ENCODE results near the gene WDR91.
"Not testable (repeated sequence)": the region's sequence is repeated elsewhere in the genome, so short reads cannot be mapped to it uniquely, and the experiment has no call there.

WDR91 gene

DNA sequence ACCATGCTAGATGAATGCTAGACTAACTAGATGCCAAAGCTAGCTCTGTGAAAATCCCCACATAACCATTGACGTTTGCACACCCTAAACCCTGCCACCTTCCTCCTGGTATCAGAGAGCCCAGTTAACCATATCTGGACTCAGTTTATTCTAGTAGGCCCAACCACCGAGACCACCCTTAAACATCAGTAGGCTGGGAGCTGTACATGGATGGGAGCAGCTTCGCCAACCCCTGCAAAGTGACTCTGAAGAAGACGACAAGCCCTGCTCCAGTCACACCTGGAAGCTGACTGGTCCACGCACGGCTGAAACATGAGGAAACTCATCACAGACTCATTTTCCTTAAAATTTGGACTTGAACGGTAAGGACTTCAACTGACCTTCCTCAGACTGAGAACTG, 36.4 kb downstream of the WDR91 start:
- DNase-seq, result no peak

DNA sequence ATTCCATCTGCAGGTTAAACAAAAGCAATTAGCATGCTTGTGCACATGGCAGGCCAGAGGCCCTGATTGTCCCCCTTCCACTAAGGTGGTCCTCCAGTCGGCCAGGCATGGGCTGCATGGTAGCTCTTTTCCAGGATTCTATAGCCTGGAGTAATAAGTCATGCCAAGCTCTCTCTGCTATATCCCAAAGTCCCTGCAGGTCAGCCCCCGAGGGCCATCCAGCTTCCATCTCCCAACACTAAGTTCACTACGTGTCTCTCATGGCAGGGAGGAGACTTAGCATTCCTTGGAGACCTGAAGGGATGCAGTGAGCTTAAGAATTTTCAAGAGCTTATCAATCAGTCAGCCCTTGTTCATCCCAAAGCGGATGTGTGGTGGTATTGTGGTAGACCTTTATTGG, 37.4 kb downstream of the WDR91 start:
- DNase-seq, result not testable (repeated sequence)

DNA sequence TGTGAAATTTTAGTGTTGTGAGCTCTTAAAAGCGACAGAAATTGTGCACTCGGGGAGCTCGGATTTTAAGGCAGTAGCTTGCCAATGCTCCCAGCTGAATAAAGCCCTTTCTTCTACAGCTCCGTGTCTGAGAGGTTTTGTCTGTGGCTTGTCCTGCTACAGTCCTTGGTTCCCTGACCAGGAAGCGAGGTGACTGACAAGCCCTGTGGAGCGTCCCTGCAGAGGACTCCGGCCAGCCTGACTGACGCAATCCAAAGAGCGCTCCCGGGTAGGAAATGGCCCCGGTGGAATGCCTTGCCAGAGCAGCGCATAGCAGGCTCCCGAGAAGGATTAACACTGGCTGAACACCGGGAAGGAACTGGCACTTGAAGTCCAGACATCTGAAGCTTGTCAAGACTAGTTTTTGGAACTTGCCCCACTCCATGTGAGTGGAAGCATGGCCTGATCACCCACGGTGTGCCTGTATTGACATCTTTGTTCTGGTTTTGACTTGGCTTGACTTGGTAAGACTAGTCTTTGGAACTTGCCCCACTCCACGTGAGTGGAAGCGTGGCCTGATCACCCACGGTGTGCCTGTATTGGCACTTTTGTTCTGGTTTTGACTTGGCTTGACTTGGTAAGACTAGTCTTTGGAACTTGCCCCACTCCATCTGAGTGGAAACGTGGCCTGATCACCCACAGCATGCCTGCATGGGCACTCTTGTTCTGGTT, 39.6 kb downstream of the WDR91 start:
- not testable (repeated sequence) for DNase-seq

DNA sequence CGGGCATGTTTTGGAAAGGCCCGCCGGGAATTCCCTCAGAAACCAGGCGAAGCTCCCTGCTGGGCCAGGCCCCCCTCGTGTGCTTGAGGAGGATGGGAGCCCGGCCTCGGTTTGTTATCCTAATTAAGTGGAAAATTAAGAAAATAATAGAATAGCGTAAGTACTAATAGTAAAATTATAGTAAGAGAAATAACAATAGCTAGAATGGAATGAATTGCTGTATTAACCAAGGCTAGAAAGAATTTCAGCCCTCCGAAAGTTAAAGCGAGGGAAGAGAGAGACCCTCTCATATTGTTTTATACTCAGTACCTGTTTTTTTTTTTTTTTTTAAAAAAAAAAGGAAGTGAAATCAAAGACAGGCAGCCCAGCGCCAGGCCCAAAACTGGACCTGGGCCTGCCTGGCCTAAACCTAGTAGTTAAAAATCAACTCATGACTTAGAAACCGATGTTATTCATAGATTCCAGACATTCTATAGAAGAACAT, 40.3 kb downstream of the WDR91 start:
- DNase-seq, result not testable (repeated sequence)

DNA sequence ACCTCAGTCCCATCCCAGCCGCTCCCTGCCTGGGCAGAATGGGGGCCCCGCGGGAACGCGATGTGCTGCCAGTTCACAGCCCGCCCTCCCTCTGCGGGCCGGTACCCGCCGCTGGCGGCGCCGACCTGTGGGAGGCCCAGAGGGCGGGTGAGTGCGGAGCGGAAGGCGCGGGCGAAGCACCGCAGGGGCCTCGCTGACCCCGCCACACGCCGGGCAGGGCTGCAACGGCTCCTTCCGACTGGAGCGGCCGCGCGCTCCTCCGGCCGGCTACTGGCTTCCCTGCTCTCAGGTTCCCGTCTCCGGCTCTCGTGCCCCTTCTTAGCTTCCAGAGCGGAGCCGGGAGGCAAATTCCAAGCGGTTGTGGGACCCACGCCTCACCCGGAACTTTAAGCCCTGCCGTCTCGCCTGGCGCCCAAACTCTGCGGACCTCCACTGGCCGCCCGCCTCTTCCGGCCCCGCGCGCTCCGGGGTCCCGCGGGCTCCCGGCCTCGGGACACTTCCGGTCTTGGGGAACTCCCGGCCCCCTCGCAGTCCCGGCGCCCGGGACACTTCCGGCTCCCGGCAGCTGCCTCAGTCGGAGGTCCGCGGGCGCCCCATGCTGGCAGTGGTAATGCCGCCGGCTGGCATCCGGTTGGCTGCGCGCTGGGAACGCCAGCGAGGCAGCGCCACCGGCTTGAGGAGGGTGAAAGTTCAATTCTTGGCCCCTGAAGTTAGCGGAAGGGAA, 40.9 kb downstream of the WDR91 start, which contains the start of gene CYREN:
Gene CYREN (minus strand): TSS at position 434 of the 724 bp plus-strand sequence. CDS start 1,785 bp downstream, outside the sequence.
- peak; percentile 96 for DNase-seq

DNA sequence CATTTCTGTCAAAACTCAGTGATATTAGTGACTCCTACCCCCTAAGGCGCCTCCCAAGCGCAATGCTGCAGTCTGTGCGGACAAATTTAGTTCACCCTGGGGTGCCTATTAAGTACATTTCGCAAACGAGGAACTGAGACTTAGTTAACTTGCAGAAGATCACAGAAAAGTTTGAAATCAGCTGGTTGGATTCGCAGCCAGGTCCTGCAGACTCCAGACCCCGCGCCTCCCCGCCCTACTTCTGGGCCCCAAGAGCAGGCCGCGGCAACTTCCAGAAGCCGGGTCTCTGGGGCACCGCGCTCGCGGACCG, 41.4 kb downstream of the WDR91 start:
- no peak for DNase-seq

DNA sequence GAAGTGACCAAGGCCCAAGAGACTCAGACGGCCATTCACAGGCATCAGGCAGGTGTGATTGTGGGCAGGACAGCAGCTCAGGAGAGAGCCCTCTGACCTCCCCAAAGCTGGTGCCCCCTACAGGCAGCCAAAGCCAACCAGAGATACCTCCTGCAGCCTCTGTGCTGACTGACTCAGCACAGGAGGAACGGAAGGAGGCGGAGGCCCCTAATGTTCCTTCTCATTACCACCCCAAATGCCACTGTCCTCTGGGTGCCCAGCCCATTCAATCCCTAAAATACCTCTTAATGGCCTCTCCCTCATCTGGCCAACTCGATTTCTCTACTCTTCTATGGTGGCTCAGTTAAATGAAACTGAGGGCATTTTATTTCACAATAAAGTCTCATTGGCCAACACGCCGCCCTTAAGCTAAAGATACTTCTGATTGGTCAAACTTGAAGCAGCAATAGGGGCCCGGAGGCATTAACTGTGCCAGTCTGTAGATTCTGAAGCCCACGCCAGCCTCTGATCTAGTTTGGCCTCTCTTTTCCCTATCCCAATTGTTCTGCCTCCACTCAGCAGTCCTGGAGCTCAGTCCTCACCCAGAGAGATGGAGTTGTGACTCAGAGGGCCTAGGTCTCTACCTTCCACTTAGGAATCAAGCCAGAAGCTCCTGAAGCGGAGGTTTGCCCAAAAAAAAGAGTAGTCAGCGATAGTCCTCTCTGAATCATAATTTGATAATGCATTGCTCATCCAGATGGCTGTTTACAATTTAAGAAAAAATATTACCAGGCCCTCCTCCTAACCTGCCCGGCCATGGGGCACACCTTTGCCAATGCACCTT, 42.0 kb downstream of the WDR91 start:
- peak; percentile 80 for DNase-seq

DNA sequence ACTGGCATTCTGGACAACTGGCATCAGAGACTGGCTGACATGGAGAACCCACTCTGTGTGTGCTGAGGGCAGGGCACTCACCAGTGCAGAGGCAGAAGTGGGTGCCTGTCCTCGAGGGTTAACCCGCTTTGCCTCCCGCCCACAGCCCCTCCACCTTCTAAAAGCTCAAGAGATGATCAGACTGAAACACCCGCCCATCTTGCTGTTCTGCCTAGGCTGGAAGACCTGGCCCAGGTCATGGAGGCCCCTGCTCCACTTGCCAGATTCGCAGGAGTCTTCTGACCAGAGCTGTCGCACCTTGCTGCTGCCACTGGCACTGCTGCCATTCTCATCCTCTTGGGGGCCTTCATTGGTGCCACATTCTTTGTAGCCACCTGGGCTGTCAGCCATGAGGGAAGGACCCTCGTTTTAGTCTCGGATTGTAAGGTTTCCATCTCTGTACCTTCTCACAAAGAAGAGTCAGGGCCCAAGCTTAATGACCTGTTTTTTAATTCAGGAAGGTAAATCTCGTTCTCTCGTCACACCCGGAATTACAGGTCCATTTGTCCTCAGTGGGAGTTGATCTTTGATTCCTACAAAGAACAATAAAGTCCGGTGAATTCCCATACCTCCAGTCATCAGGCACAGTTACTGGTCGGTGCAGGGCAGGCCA, 42.7 kb downstream of the WDR91 start:
- DNase-seq, result no peak

DNA sequence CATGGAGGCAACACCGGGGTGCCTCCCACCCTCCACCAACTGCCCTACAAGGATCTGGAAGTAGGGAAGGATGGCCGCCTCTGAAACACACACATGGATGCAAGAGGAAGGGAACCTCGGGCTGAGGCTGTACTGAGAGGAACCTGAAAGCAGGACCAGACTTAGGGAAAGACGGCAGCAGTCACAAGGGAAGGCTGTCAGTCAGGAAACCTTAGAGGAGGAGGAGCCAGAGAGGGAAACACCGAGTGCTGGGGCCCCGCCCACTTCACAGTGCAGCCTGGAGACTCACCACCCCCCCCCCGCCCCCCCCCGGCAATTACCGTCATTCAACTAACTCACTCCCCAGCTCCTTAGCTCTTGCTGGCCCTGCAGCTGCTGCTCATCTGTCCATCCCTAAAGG, 43.3 kb downstream of the WDR91 start:
- peak; percentile 43 for DNase-seq

DNA sequence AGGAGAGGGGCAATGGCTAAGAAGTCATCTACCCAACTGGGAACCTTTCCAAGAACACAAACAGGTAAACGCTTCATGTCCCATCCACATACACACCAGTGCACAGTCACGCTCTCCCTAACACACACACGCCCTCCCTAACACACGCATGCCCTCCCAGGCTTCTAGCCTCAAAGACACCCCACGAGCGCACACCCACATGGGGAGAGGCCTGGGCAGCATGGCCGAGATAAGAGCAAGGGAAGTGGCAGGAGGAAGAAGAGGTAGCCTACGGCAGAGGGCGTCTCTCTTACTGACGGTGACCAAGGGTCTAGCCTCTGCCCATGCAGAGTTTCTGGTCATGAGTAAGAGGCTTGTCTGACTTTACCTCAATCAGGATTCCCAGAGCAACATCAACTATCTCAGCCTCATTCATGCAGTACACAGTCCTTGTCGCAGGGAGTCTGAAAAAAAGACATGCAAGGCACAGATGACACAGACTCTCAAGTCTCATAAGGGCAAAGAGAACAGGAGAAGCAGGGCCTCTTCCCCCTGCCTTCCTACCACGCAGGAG, 43.9 kb downstream of the WDR91 start:
- no peak for DNase-seq

DNA sequence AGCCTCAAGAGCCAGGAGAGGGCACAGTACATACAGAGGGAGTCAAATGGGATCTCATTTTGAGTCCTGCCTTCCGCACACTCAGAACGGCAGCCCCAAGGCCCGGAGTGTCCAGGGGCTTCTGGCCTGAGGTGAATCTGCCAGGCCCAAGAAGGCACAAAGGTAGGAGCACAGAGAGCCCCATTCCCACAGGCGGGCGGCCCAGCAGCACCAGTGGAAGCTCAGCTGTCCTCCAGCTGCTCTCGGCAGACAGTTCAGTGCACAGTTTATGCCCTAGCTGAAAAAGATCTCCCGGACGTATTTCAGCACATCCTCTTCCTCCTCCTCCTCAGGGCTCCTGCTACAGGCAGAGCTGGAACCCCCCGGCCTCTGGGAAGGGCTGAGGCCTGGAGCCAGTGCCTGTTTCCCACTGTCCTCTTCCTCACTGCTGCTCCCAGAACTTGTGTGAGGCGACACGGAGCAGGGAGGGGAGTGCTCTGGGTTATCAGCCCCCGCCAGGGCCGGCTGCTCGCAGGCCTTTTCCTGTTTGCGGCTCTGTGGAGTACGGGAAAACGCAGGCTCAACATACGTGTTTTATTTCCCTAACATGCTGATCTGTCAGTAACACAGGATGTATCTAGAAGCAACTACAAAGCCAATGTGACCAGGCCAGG, 44.9 kb downstream of the WDR91 start:
- DNase-seq, result no peak

DNA sequence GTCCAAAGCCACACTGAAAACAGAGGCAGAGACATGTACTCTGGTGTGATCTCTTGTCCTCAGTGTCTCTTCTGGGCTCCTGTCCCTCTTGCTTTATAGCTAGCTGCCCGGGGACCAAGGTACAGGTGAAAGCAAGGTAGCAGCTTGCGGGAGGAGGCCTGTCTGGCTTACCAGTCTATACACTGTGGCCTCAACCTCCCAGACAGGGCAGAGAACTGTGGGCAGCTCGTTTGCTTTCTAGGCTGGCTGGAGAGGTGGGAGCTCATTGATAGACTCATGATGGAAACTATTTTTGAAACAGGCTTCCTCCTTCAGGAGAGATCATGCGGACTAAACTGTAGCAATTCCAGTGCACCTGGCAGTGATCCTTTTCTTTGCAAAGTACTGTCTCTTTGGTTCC, 45.5 kb downstream of the WDR91 start:
- DNase-seq, result no peak

DNA sequence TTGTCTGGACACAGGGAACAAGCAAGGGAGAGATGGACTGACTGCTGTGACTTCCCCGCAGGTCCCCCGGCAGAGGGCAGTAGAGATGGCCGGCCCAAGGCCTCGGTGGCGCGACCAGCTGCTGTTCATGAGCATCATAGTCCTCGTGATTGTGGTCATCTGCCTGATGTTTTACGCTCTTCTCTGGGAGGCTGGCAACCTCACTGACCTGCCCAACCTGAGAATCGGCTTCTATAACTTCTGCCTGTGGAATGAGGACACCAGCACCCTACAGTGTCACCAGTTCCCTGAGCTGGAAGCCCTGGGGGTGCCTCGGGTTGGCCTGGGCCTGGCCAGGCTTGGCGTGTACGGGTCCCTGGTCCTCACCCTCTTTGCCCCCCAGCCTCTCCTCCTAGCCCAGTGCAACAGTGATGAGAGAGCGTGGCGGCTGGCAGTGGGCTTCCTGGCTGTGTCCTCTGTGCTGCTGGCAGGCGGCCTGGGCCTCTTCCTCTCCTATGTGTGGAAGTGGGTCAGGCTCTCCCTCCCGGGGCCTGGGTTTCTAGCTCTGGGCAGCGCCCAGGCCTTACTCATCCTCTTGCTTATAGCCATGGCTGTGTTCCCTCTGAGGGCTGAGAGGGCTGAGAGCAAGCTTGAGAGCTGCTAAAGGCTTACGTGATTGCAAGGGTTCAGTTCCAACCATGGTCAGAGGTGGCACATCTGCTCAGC, 46.8 kb downstream of the WDR91 start:
- DNase-seq, result no peak

DNA sequence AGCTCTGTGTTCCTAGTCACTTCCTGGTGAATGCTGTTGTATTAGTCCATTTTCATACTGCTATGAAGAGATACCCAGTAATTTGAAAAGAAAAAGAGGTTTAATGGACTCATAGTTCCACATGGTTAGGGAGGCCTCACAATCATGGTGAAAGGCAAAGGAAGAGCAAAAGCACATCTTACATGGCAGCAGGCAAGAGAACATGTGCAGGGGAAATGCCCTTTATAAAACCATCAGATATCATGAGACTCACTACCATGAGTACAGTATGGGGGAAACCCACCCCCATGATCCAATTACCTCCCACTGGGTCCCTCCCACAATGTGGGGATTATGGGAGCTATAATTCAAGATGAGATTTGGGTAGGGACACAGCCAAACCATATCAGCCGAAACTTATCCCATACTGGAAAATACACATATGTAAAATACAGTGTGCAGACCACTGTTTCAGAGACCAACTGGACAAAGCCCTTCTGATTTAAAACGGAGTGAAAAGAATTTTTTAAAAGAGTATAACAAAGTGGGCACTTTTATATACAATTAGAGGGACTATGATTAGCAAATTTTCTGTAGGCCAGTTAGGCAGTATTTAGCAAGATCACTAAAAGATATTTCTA, 48.8 kb downstream of the WDR91 start:
- no peak for DNase-seq

DNA sequence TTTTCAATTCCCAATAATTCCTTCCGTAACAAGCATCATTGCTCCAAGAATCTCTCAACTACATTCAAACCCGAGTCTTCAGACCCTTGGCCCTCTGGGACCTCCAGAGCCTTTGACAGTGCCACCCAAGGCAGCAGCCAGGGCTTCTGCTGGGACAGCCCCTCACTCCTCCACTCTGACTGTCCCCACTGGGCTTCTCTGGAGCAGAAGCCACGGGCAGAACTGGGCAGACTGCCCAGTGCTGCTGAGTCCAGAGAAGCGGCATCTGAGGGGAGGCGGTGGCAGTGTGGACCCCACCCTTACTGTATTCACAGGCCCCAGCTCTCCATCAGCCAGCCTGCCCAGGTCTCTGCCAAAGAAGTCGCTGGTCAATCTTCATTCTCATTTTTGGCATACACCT, 49.7 kb downstream of the WDR91 start:
- DNase-seq, result no peak

DNA sequence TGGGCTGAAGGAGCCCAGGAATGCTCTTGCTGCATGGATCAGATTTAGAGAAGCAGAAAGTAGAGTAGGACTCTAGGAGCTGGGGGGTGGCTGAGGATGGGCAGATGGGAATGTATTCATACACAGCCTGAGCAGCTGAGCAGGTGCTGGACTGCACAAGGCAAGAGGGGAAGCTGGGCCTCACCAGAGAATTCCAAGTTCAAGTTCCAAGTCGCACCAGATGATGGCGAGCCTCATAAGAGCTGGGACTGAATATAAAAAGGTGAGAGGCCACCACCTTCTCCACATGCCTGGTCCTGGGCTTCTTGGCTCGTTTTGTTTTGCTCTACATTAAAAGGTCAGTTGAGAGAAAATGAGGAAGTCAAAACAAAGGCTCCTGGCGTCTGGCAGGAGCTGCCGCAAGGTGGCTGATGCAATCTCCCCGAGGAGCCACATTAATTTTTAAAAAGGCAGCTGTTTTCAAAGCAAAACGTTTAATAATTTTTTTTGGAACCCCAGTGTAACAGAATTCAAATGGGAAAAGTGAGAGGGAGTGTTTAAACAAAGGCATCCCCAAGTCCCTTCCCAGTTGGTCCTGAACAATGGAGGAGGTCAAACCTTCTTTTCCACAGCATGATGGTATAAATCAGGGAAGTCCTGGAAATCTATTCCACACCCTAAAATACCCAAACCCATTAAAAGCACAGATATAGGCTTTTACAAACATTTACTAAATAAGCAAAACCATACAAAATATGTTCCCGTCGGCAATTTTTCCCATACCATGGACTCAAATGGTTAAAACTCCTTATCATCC, 50.3 kb downstream of the WDR91 start:
- no peak for DNase-seq

DNA sequence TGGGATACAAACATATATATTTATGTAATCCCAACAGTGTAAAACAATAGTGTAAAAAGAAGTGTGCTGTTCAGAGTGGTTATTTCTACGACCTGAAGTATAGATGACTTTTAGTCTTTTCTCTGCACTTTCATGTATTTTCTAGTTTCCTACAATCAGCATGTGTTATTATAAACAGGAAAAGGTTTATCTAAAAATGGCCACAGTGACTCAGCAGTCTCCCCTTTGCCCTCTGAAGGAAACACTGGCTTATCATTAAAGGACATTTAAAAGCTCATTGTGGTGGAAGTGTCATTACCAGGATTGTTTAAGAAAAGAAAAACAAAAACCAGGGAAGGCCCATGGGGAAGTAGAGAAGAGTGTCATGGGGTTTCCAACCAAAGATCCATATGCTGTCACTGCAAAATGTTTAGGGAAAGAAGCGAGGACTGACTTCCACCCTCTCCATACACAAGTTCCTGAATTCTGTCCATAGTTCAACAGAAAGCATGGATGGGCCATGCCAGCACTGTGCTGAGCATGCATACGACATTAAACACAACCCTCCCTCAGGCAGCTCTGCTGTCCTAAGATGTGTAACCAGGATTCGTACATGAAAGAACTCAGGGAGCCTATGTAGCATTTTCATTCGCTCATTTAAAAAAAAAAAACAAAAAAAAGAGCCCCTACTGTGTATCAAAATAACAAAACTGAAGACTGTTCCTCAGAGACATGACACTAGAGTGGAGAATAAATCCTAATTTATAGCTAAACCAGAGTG, 51.0 kb downstream of the WDR91 start:
- no peak for DNase-seq

DNA sequence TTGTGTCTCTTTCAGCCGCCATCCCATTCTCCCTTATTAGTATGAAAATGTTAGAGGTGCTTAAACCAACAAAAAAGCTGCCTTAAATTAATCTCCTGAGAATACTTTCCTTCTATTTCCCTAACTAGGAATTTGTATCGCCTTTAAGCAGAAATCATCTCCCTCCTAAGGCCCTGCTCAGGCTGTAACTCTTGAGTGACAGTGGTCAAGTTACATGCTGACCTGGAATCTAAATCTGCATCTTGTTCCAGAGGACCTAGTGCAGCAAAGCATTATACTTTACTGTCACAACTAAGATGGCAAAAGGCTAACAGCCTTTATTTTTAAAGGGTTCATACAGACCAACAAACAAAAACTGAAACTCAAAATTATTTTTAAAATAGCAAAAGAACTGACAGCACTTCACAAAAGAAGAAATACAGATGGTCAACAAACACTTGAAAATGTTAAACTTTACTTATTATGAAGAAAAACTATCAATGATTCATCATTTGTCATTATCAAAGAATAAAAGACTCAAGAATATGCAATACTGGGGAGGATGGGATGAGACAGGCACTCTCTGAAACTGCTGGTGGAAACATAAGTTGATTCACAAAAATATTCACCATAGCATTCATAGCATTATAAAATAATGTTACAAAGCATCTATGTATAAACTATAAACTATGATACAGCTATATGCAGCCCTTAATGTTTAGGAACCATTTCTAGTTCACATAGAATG, 51.8 kb downstream of the WDR91 start:
- no peak for DNase-seq

DNA sequence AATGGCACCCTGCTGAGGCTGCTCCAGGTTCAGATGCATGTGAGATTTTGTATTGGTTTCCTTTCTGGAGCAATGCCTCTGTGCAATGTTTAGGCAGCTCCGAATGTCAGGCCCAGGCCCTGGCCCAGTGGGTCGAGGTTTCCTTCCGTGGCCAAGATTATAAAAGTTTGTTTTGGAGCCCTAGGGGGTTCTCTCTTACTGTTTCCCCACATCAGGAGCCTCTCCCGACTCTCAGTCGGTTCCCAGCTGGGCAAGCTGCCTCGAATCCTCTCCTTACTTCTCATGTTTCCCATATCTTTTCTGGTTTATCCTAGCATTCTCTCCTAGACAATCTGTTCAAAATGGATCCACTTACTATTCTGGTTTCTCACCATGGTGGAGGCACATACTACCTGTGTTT, 52.5 kb downstream of the WDR91 start:
- no peak for DNase-seq

Data from activated CD4-positive, alpha-beta T cell treated with anti-CD3 and anti-CD28 coated beads for 48 hours (primary cell).